ENCODE measurements around the gene OSBP2.
"Not testable (repeated sequence)": the region's sequence is repeated elsewhere in the genome, so short reads cannot be mapped to it uniquely, and the experiment has no call there.

OSBP2 gene

GRCh38 chr22:30676565-30676964 is 18.1 kb upstream of the OSBP2 start:
- DNase-seq (ENCODE audit: low read depth): not testable (repeated sequence)

GRCh38 chr22:30679895-30680690 is 14.6 kb upstream of the OSBP2 start:
- not testable (repeated sequence) for DNase-seq (ENCODE audit: low read depth)

GRCh38 chr22:30680991-30681770 is 13.5 kb upstream of the OSBP2 start:
- no peak for DNase-seq (ENCODE audit: low read depth)

GRCh38 chr22:30681831-30682230 is 12.8 kb upstream of the OSBP2 start:
- no peak for DNase-seq (ENCODE audit: low read depth)

GRCh38 chr22:30685178-30685577 is 9.5 kb upstream of the OSBP2 start:
- no peak for DNase-seq (ENCODE audit: low read depth)

- no peak for DNase-seq (ENCODE audit: low read depth)
Measured at GRCh38 chr22:30687358-30687757, 7.3 kb upstream of the OSBP2 start.

GRCh38 chr22:30689622-30690021 is 5.1 kb upstream of the OSBP2 start:
- no peak for DNase-seq (ENCODE audit: low read depth)

GRCh38 chr22:30691204-30691603 is 3.5 kb upstream of the OSBP2 start:
- DNase-seq (ENCODE audit: low read depth): no peak

GRCh38 chr22:30694171-30694639 is 469 bp upstream of the OSBP2 start:
- peak; percentile 14 for DNase-seq (ENCODE audit: low read depth)

GRCh38 chr22:30695351-30695851 is 727 bp downstream of the OSBP2 start:
- no peak for DNase-seq (ENCODE audit: low read depth)

GRCh38 chr22:30695871-30696655 is 1.4 kb downstream of the OSBP2 start:
- DNase-seq (ENCODE audit: low read depth): no peak

GRCh38 chr22:30697975-30698374 is 3.3 kb downstream of the OSBP2 start:
- DNase-seq (ENCODE audit: low read depth): no peak

GRCh38 chr22:30701872-30702271 is 7.2 kb downstream of the OSBP2 start:
- DNase-seq (ENCODE audit: low read depth): no peak

- DNase-seq (ENCODE audit: low read depth): no peak
Measured at GRCh38 chr22:30702856-30703255, 8.2 kb downstream of the OSBP2 start.

- DNase-seq (ENCODE audit: low read depth): no peak
Measured at GRCh38 chr22:30704978-30705377, 10.3 kb downstream of the OSBP2 start.

- DNase-seq (ENCODE audit: low read depth): no peak
Measured at GRCh38 chr22:30705710-30706651, 11.3 kb downstream of the OSBP2 start.

GRCh38 chr22:30709980-30710379 is 15.3 kb downstream of the OSBP2 start:
- DNase-seq (ENCODE audit: low read depth): not testable (repeated sequence)

- DNase-seq (ENCODE audit: low read depth): no peak
Measured at GRCh38 chr22:30712094-30712493, 17.4 kb downstream of the OSBP2 start.

GRCh38 chr22:30714062-30714461 is 19.4 kb downstream of the OSBP2 start:
- no peak for DNase-seq (ENCODE audit: low read depth)

GRCh38 chr22:30717331-30717921 is 22.8 kb downstream of the OSBP2 start:
- DNase-seq (ENCODE audit: low read depth): no peak

GRCh38 chr22:30717952-30718351 is 23.3 kb downstream of the OSBP2 start:
- DNase-seq (ENCODE audit: low read depth): no peak
